Hepatocyte (in vitro differentiated cells): Measurements from ENCODE around the gene P2RY14. TPM values are rescaled to one million over a fixed set of nuclear protein-coding genes. Genes with fewer than 3 reads are reported as not detected.

Experiments used
- DNase-seq: peaks from one replicate; pipeline ENCODE4 v3.0.0-alpha.2; 2016; ENCODE audit warnings: low spot score
- H2AFZ ChIP-seq: fragments of 200-600 bp; sonication (generic); 2 replicates; pipeline ENCODE4 v1.6.0; 2016; ENCODE audit warnings: antibody characterized with exemption, mild to moderate bottlenecking
- H3K27ac ChIP-seq: fragments of 200-600 bp; sonication (generic); 2 replicates; pipeline ENCODE4 v1.5.1; 2016; ENCODE audit warnings: mild to moderate bottlenecking
- H3K27me3 ChIP-seq: fragments of 200-600 bp; sonication (generic); 2 replicates; pipeline ENCODE4 v1.6.1; 2016
- H3K36me3 ChIP-seq: fragments of 200-600 bp; sonication (generic); replicated peaks from 2 replicates; pipeline ENCODE4 v1.5.1; 2016; ENCODE audit warnings: low read depth; ENCODE audit not compliant: insufficient read depth
- H3K4me1 ChIP-seq: fragments of 200-600 bp; sonication (generic); 2 replicates; pipeline ENCODE4 v1.5.1; 2016; ENCODE audit warnings: mild to moderate bottlenecking, moderate library complexity; ENCODE audit not compliant: insufficient read depth
- H3K4me2 ChIP-seq: fragments of 200-600 bp; sonication (generic); 2 replicates; pipeline ENCODE4 v1.6.0; 2016
- H3K4me3 ChIP-seq: fragments of 200-600 bp; sonication (generic); 2 replicates; pipeline ENCODE4 v1.5.1; 2016; ENCODE audit warnings: mild to moderate bottlenecking
- H3K79me2 ChIP-seq: fragments of 200-600 bp; sonication (generic); 2 replicates; pipeline ENCODE4 v1.6.0; 2017; ENCODE audit warnings: mild to moderate bottlenecking
- H3K9me2 ChIP-seq: fragments of 200-600 bp; sonication (generic); replicated peaks from 2 replicates; pipeline ENCODE4 v1.6.0; 2017; ENCODE audit warnings: mild to moderate bottlenecking; ENCODE audit not compliant: insufficient read depth
- H3K9me3 ChIP-seq: fragments of 200-600 bp; sonication (generic); 2 replicates; pipeline ENCODE4 v1.5.1; 2016; ENCODE audit warnings: low read depth, mild to moderate bottlenecking
- H4K20me1 ChIP-seq: fragments of 200-600 bp; sonication (generic); 2 replicates; pipeline ENCODE4 v1.6.0; 2016; ENCODE audit warnings: mild to moderate bottlenecking; ENCODE audit not compliant: insufficient read depth, poor library complexity, severe bottlenecking
- CTCF ChIP-seq: fragments of 200-600 bp; sonication (generic); IDR thresholded peaks from 2 replicates; pipeline ENCODE4 v1.5.1; 2016; ENCODE audit warnings: antibody characterized with exemption, mild to moderate bottlenecking; ENCODE audit not compliant: poor library complexity
- EZH2 ChIP-seq: fragments of 200-600 bp; sonication (generic); IDR thresholded peaks from 2 replicates; pipeline ENCODE4 v1.6.1; 2016; ENCODE audit warnings: antibody characterized with exemption, mild to moderate bottlenecking, borderline replicate concordance
- EZH2phosphoT487 ChIP-seq: fragments of 200-600 bp; sonication (generic); IDR thresholded peaks from one replicate; pipeline ENCODE4 v1.6.1; 2018; ENCODE audit warnings: antibody characterized with exemption, mild to moderate bottlenecking, low read depth, moderate library complexity; ENCODE audit not compliant: unreplicated experiment, severe bottlenecking
- WGBS: methylation state at CpG from one replicate; pipeline ENCODE4 v1.1.6; 2016; ENCODE audit warnings: low lambda C conversion rate; ENCODE audit errors: missing lambda C conversion rate; 5-methylcytosine and 5-hydroxymethylcytosine counted together
- polyA plus RNA-seq: library from polyadenylated mRNA; unstranded; fragments of >200 nt; fragmentation: Nextera tagmentation; extraction: Ambion mirVana; gene quantifications from 2 replicates; pipeline ENCODE4 v1.2.1, GENCODE V29; 2016
- total RNA-seq: library from RNA; depleted of rRNA; stranded (reverse); fragments of >200 nt; gene quantifications from 2 replicates; pipeline ENCODE4 v1.2.3, GENCODE V29; 2014

Gene P2RY14
- total and polyA plus RNA-seq, 2 experiments from 2014 or later: 0.11 TPM; not detected in 1

- H4K20me1 ChIP-seq: no peaks in the 10 kb centered on the region
- H3K36me3 ChIP-seq: no peaks in the 10 kb centered on the region
- WGBS: 27% methylated on average over 5 of the region's 5 CpGs
- DNase-seq: no peak
- peaks cover 5% of the 10 kb centered on the region for H3K4me1 ChIP-seq
- H3K27me3 ChIP-seq: no peaks in the 10 kb centered on the region
- H3K27ac ChIP-seq: peak overlapping the region; percentile 17
- no peaks in the 10 kb centered on the region for H3K9me2 ChIP-seq
- no peaks in the 10 kb centered on the region for H3K9me3 ChIP-seq
- H2AFZ ChIP-seq: peak overlapping the region; percentile 58
- H3K4me3 ChIP-seq: no peak overlapping the region
- H3K4me2 ChIP-seq: peak overlapping the region; percentile 49
- TF ChIP-seq EZH2 (no peak), CTCF (no peak), EZH2phosphoT487 (no peak)
- no peaks in the 10 kb centered on the region for H3K79me2 ChIP-seq
Observed at GRCh38 chr3:151183265-151183671, 95.1 kb downstream of the P2RY14 start.

GRCh38 chr3:151182349-151183079, 95.8 kb downstream of the P2RY14 start:
- no peaks in the 10 kb centered on the region for H3K9me2 ChIP-seq
- H3K4me2 ChIP-seq: peak overlapping the region; percentile 49
- no peaks in the 10 kb centered on the region for H3K36me3 ChIP-seq
- no peak overlapping the region for H2AFZ ChIP-seq
- no peak overlapping the region for H3K4me3 ChIP-seq
- H3K27ac ChIP-seq: no peak overlapping the region
- H4K20me1 ChIP-seq: no peaks in the 10 kb centered on the region
- peaks cover 5% of the 10 kb centered on the region for H3K4me1 ChIP-seq
- no peaks in the 10 kb centered on the region for H3K9me3 ChIP-seq
- DNase-seq: no peak
- no peaks in the 10 kb centered on the region for H3K27me3 ChIP-seq
- WGBS: 65% methylated on average over 5 of the region's 5 CpGs
- no peaks in the 10 kb centered on the region for H3K79me2 ChIP-seq
- TF ChIP-seq CTCF (no peak), EZH2phosphoT487 (no peak), EZH2 (no peak)

GRCh38 chr3:151178208-151178845, 100.0 kb downstream of the P2RY14 start:
- Histone ChIP-seq H2AFZ (no peak overlapping the region), H3K79me2 (no peaks in the 10 kb centered on the region), H4K20me1 (no peaks in the 10 kb centered on the region), H3K27ac (no peak overlapping the region), H3K36me3 (no peaks in the 10 kb centered on the region), H3K9me2 (no peaks in the 10 kb centered on the region), H3K4me2 (peak overlapping the region; percentile 12), H3K27me3 (no peaks in the 10 kb centered on the region), H3K4me1 (peaks cover 2% of the 10 kb centered on the region), H3K4me3 (no peak overlapping the region), H3K9me3 (no peaks in the 10 kb centered on the region)
- DNase-seq: peak; percentile 14
- 67% methylated on average over 2 of the region's 2 CpGs for WGBS
- TF ChIP-seq CTCF (no peak), EZH2phosphoT487 (no peak), EZH2 (no peak)
